ENCODE measurements around the gene MS4A14.

Gene MS4A14

DNA sequence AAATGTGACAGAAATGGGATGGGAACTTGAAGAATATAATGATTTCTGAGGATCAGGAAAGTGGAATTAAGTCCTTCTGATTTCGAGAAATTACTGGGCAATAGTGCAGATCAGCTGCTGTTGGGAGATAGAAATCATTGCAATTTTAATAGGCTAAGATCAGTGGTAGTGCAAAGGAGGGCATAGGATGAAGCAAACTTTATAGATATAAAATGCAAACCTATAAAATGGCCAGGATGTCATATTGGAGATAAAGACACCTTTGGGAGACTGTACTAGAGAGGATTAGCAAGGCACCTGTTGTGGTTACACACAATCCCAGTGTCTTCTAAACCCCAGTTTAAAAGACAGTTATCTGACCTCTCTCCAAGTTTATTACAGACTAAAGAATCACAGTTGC lies 24.4 kb upstream of the MS4A14 start:
- peaks cover 2% of the 10 kb centered on the region for H3K27me3 ChIP-seq (ENCODE audit: insufficient read depth, poor library complexity, severe bottlenecking)
- no peaks in the 10 kb centered on the region for H3K9me3 ChIP-seq (ENCODE audit: severe bottlenecking)
- ATAC-seq (ENCODE audit: low read depth) = no peak
- TF ChIP-seq, protein P1, sequence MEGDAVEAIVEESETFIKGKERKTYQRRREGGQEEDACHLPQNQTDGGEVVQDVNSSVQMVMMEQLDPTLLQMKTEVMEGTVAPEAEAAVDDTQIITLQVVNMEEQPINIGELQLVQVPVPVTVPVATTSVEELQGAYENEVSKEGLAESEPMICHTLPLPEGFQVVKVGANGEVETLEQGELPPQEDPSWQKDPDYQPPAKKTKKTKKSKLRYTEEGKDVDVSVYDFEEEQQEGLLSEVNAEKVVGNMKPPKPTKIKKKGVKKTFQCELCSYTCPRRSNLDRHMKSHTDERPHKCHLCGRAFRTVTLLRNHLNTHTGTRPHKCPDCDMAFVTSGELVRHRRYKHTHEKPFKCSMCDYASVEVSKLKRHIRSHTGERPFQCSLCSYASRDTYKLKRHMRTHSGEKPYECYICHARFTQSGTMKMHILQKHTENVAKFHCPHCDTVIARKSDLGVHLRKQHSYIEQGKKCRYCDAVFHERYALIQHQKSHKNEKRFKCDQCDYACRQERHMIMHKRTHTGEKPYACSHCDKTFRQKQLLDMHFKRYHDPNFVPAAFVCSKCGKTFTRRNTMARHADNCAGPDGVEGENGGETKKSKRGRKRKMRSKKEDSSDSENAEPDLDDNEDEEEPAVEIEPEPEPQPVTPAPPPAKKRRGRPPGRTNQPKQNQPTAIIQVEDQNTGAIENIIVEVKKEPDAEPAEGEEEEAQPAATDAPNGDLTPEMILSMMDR (IDR thresholded peaks at IDR 0.05; ENCODE audit: poor library complexity, severe bottlenecking) = no peak
- no peak overlapping the region for H3K27ac ChIP-seq (ENCODE audit: poor library complexity, severe bottlenecking)
- no peak overlapping the region for H3K4me3 ChIP-seq (ENCODE audit: severe bottlenecking)
- H3K4me1 ChIP-seq (ENCODE audit: insufficient read depth, poor library complexity, severe bottlenecking) = peaks cover 14% of the 10 kb centered on the region
- DNase-seq (ENCODE audit: low spot score) = no peak
- H3K36me3 ChIP-seq (ENCODE audit: low read depth) = no peaks in the 10 kb centered on the region

DNA sequence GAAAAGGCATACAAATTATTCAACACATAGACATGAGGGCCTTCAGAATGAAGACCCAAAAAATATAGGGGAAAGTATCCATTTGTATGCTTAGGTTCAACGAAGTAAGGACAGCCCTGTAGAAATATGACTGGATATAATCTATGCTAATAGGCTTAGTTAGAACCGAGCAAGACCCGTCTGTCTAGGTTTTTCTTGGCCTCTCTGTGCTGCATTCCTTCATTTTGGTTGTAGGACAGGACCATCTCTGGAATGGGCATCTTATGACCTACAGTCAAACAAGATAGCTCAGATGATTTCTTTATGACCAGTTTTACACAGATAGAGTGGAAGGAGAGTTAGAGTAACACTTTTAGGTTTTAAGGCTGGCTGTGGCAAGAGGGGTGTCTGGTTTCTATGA lies 23.5 kb upstream of the MS4A14 start:
- Histone ChIP-seq H3K4me1 (ENCODE audit: insufficient read depth, poor library complexity, severe bottlenecking) (peaks cover 14% of the 10 kb centered on the region), H3K4me3 (ENCODE audit: severe bottlenecking) (no peak overlapping the region), H3K9me3 (ENCODE audit: severe bottlenecking) (no peaks in the 10 kb centered on the region), H3K27ac (ENCODE audit: poor library complexity, severe bottlenecking) (no peak overlapping the region), H3K27me3 (ENCODE audit: insufficient read depth, poor library complexity, severe bottlenecking) (peaks cover 2% of the 10 kb centered on the region), H3K36me3 (ENCODE audit: low read depth) (no peaks in the 10 kb centered on the region)
- no peak for ATAC-seq (ENCODE audit: low read depth)
- DNase-seq (ENCODE audit: low spot score) = no peak
- TF ChIP-seq, protein P1 (IDR thresholded peaks at IDR 0.05; ENCODE audit: poor library complexity, severe bottlenecking) = no peak

DNA sequence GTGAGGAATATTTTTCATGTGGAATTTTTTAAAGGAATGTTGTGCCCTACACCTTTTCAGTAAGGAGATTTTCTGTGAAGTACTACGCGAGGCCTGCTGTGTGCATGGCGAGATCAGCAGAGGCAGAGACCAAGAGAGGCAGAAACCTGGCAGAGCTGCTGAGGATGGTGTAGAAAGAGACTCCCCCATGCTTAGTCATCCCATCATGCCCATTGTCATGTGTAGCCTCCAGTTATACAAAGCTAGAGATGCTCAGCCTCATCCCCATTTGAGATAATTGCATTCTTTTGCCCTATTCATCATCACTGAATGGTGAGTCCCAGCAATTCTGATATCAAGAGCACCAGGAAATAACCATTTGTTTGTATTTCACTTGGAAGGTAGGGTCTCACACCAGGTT lies 20.9 kb upstream of the MS4A14 start:
- Histone ChIP-seq H3K4me3 (ENCODE audit: severe bottlenecking) (no peak overlapping the region), H3K4me1 (ENCODE audit: insufficient read depth, poor library complexity, severe bottlenecking) (peaks cover 13% of the 10 kb centered on the region), H3K36me3 (ENCODE audit: low read depth) (no peaks in the 10 kb centered on the region), H3K27me3 (ENCODE audit: insufficient read depth, poor library complexity, severe bottlenecking) (peaks cover 2% of the 10 kb centered on the region), H3K27ac (ENCODE audit: poor library complexity, severe bottlenecking) (no peak overlapping the region), H3K9me3 (ENCODE audit: severe bottlenecking) (no peaks in the 10 kb centered on the region)
- ATAC-seq (ENCODE audit: low read depth) (no peak), DNase-seq (ENCODE audit: low spot score) (no peak)
- TF ChIP-seq, protein P1 (IDR thresholded peaks at IDR 0.05; ENCODE audit: poor library complexity, severe bottlenecking) = no peak

DNA sequence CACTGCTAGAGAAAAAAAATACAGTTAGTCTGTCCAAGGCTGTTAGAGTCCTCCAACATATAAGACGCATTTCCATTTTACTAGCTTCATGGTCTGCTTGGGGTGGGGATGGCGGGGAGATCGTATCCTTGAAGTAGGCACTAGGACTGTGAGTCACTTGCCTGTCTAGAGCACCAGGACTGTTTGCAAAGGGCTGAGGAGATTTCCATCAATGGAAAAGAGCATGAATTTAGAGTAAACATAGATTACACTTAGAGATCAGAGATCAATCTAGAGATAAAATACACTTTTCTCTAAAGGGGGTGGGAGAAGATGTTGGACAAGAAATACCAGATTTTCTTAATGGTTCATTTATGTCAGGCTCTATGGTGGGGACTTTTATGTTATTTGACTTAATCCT lies 19.7 kb upstream of the MS4A14 start:
- Histone ChIP-seq H3K36me3 (ENCODE audit: low read depth) (no peaks in the 10 kb centered on the region), H3K27ac (ENCODE audit: poor library complexity, severe bottlenecking) (no peak overlapping the region), H3K4me1 (ENCODE audit: insufficient read depth, poor library complexity, severe bottlenecking) (peaks cover under 1% of the 10 kb centered on the region), H3K9me3 (ENCODE audit: severe bottlenecking) (no peaks in the 10 kb centered on the region), H3K4me3 (ENCODE audit: severe bottlenecking) (no peak overlapping the region), H3K27me3 (ENCODE audit: insufficient read depth, poor library complexity, severe bottlenecking) (peaks cover 2% of the 10 kb centered on the region)
- ATAC-seq (ENCODE audit: low read depth) = no peak
- TF ChIP-seq, protein P1 (IDR thresholded peaks at IDR 0.05; ENCODE audit: poor library complexity, severe bottlenecking) = no peak
- DNase-seq (ENCODE audit: low spot score) = no peak

DNA sequence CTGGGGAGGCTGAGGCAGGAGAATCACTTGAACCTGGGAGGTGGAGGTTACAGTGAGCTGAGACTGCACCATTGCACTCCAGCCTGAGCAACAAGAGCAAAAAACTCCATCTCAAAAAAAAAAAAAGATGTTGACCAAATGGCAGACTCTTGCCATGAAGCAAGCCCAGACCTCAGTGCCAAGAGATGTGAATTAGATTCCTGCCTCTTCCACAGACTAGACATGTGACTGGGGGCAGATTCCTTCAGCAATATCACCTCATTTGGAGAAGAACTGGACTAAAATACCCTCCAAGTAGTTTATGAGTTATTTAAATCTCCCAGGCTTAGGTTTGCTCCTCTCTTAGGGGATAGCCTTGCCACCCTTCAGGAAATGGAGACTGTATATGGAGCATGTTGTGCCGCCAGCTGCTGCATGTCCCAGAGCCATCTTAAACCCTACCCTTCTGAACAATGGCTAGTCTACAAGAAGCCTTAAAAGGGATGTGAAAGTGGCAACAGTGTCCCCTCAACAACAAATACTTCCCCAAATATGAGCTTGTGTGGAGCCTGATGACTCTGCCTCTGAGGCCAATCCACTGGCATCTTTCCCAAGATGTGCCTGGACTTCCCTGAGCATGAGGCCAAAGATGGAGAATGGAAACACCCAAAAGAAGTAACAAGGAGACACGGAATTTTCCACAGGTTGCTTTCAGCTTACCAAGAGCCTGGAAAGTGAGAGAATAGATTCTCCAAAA lies 18.7 kb upstream of the MS4A14 start:
- ATAC-seq (ENCODE audit: low read depth) = no peak
- DNase-seq (ENCODE audit: low spot score) = no peak
- TF ChIP-seq, protein P1 (IDR thresholded peaks at IDR 0.05; ENCODE audit: poor library complexity, severe bottlenecking) = no peak
- no peaks in the 10 kb centered on the region for H3K4me1 ChIP-seq (ENCODE audit: insufficient read depth, poor library complexity, severe bottlenecking)
- no peaks in the 10 kb centered on the region for H3K9me3 ChIP-seq (ENCODE audit: severe bottlenecking)
- H3K4me3 ChIP-seq (ENCODE audit: severe bottlenecking) = no peak overlapping the region
- H3K36me3 ChIP-seq (ENCODE audit: low read depth) = no peaks in the 10 kb centered on the region
- H3K27ac ChIP-seq (ENCODE audit: poor library complexity, severe bottlenecking) = no peak overlapping the region
- peaks cover 2% of the 10 kb centered on the region for H3K27me3 ChIP-seq (ENCODE audit: insufficient read depth, poor library complexity, severe bottlenecking)
